CD4-positive, alpha-beta T cell treated with Interleukin-10 for 1 hour (primary cell): Measurements from ENCODE around the gene KCNMA1.

ENCODE experiments used
- DNase-seq: peaks from one replicate; pipeline ENCODE4 v3.0.0-alpha.2; 2020

KCNMA1 gene

DNA sequence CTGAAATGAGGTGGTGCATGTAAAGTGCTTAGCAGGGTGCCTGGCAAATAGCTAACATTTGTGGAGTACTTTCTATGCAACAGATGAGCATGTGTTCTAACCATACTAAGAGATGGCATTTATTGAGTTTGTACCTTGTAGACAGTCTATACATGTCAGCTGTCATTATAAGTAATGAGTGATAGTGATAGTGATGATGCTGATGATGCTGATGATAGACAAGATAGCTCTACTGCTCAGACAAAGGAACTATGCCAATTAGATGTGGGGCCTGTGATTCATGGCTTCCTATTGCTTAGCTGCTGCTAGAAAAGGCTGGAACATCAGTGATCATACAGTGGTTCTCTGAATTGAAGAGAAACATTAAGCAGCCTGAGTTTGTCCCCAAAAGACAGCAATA, 585.8 kb downstream of the KCNMA1 start:
- no peak for DNase-seq

DNA sequence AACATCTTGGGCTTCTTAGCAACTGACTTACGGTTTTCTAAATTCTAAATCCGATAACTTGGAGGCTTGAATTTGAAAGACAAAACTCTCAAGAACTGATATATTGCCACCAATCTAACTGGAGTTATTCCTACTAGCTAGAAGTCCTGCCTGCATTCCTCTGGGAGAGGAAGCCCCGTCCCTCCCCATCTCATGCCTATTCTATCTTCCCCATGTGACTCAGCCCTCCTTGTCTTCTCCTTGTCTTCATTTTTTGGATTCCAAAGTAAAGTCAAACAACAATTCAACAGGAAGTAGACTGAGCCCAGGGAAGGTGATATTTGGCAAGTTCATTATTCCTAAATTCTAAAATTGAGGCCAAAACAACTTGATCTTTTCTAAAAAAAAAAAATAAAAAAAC, 587.7 kb downstream of the KCNMA1 start:
- no peak for DNase-seq

DNA sequence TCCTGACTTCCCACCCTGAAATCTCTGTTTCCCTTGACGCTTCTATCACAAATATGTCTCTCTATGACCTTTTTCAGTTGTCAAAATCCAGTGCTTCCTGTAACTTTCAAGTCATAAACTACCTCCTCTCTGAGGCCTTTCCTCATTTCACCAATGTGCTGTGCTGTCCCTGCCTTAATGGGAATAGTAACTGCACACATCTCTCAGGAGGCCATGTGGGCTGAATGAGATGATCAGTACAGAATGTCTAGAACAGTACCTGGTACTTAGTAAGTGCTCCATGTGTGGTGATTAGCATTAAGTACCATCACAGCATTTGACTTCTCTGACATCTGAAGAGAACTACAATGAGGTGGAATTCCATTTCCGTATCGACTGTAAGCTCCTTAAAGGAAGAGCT, 588.5 kb downstream of the KCNMA1 start:
- DNase-seq = no peak

DNA sequence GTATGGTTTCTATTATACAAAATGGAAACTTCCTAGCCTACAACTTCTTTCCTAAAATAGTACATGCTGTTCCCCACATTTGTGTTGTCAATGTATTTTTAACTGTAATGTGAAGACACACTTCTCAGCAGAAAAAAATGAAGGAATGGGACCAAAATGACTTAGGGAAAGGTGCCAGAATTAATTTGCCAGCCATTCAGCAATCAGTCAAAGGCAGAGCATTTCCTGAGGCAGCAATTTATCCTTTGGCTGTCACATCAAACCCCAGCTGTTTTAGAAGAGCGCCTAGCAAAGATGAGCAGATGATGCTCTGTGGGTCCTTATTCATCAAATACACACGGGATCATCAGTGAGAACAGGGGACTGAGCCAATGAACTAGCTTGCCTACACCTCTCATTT, 592.5 kb downstream of the KCNMA1 start:
- no peak for DNase-seq

DNA sequence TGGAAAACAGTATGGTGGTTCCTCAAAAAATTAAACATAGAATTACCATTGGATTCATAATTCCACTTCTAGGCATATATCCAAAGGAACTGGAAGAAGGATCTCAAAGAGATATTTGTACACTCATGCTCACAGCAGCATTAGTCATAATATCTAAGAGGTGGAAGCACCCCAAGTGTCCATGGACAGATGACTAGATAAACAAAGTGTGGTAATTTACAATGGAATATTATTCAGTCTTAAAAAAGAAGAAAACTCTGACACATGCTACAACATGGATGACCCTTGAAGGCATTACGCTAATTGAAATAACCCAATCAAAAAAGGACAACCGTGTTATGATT, 594.2 kb downstream of the KCNMA1 start:
- DNase-seq = no peak

DNA sequence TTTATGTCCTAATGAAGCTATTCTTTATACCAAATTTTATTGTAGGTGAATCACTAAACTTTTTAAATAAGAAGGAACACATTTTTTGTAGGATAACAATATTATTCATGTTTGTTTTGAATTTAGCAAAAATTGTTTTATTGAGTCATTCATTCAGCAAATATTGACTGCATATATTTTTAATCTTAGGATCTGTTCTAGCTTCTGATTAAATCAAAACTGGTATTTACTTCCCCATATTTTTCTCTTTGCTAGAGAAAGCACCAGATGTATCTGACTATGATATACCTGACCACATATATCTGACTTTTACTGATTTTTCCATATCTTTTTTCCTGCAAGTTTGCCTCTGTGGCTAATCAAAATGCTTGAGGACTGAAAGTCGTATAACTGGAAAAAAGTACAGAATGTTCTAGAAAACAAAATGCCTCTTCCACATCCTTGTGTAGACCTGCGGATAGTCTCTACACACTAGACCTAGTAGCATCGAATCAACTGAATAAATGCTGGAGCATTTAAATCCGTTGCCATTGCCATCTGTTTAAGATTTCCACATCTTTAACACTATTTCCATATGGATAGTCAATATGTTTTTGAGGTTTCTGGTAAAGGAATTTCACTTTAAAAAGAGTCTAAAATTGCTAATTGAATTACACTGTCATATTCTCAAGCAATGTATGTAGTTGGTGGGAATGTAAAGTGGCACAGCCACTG, 594.7 kb downstream of the KCNMA1 start:
- no peak for DNase-seq

DNA sequence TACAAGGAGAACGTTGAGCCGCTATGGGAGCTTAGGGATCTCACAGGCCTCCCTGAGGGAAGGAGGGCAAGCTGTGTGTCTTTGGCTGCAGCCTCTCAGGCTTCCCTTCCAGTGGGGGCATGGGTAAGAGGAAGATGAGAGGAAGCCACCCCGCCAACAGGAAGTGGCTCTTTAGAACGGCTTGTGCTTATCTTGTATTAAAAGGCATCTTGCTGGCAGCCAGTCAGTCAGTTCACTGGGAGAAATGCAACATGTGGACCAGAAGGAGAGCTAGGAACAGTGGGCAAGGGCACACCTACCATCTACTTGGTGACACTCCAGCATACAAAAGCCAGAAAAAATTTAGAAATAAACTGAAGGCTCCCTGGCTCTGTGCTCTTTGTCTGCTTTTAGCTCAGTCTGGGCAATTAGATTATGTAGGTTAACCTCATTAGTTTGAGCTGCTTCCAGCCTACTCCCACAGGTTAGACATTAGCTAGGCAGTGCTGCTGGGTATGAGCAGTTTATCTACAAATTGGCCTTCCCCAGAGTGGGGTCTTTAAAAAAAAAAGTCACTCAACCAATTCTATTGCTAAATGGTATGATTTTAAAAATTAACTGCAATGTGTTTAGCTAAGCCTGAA, 595.9 kb downstream of the KCNMA1 start:
- no peak for DNase-seq

DNA sequence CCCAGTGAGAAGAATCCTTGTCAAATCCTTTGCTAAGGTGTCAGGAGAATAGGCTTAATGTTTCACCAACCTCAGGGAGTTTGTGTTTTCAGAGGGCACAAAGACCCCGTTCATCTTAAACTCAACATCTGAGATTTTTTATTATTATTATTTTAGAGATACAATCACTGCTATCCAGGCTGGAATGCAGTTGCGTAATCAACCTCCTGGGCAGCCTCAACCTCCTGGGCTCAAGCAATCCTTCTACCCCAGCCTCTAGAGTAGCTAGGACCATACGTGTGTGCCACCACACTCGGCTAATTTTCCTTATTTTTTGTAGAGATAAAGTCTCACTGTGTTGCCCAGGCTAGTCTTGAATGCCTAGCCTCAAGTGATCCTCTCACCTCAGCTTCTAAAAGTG, 599.2 kb downstream of the KCNMA1 start:
- no peak for DNase-seq

DNA sequence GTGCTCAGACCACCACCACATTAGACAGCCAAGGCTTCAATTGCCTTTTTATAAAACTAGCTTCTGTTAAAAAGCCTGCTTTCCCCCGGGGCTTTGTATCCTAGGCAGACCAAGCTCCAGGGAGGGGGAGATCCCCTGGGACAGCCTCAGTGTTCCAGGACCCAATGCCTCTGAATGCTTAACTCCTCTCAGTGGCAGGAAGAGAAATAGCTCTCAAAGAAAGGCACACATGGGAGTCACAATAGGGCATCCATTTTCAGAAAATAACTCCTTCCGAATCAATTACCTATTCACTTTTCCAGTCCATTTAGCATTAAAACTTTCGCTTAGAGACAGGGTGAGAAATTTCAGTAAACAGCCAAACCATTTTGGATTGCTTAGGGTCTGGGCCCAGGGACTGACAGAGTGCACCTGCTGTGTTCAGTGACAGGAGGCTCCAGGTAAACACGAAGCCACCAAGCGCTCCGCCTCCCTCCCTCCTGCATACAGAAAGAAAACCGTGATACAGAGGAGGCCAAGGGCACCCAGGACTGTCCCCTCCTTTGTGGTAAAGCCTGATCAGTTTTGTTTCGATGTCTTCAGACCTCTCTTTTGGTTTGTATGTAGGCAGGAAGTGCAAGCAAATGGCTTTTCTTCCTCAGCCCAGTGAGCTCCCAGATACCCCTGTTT, 599.7 kb downstream of the KCNMA1 start:
- DNase-seq = no peak

DNA sequence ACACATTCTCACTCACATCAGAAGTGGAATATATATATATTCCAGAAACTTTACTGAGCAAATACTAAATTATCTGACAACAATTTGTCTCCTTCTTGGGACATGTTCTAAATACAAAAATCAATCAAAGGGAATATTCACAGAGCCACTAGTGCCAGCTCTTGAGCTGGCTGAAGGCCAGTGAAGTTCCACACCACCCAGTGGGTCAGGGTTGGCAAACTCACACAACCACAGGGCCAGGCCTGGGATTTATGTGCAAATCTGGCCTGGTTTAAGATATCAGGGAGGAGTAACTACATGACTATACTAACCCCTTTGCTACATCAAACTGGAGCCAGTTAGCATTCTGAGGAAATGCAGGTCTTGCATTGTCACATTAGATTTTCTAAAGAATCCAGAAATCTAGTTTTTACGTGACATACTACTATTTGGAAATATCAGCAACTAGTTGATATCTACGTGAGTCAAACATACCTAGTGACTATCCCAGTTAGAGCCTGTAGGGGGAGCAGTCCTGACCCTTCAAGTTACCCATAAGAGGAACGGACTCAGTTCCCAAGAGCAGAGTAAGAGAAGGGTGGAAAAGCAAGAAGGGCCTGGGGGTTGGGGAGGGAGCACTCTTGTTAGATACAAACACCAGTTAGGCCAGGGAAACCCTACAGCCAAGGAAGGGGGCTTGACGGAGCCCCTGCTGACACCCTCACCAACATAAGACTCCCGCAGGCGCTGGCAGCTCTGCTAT, 600.4 kb downstream of the KCNMA1 start:
- DNase-seq = peak; percentile 2

DNA sequence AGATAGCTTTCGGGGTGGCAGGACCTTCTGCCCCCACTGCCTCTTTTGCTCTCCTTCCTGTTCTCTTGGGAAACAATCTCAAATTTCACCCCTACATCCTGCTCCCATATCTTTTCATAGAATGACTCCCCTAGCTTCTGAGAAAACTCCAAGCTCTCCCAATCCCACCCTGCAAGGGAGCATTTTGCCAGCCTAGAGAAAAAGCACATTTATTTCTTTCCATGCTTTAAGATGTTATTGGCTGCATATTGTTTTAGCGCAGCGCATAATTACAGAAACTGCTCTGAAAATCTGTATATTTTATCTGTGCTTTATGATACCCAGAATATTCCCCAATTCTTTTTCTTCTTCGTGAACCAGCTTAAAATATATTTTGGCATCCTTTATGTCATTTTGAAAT, 601.3 kb downstream of the KCNMA1 start:
- no peak for DNase-seq

DNA sequence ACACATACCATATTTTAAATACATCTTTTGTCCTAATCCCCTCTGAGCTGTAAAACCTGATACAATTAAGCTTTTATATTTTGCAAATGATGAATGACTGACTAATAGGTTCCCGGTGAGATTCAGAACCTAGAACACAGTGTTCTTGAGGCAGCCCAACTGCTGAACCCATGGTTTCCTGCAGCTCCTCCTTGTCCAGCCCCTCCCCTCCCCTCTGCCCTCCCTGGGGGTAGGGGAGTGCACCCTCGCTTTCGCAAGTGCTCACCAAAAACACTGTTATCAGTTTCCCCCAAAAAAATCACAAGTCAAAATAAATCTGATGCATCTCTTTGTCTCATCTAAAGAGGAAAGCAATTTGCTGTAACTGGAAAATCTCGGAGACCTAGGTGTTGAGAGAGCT, 602.8 kb downstream of the KCNMA1 start:
- DNase-seq = no peak

DNA sequence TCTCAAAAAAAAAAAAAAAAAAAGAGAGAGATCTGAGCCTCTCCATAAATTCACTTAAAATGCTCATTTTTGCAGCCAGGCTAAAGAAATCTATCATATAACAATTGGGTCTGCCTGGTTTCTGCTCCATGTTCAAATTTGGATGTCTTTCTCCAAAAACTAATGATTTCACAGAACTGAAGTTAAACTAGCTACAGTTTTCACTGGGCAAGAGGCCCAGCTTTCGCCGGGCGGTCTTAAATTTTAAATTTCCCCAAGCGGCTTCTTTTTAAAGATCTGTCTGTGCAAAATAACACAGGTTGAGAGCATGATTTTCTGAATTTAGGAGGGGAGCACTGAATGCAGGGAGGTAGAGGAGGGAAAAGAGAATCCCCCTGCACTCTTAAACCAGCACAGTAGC, 603.4 kb downstream of the KCNMA1 start:
- DNase-seq = no peak

DNA sequence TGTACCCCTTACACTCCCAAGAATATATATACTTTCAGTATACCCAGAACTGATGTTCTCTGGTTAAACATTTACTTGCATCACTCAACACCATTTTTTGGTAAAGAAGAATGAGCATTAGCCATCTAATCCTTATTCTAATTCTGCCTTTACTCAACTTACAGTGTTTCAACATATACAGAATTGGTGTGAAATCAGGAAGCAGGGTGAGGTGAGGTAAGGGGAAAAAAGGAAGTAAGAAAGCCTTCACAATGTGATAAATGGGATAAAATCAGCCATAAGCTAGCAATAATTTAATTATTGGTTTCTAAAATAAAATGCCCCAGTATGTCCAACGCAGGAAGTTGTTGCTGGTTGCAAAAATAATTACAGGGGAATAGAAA, 605.4 kb downstream of the KCNMA1 start:
- no peak for DNase-seq

DNA sequence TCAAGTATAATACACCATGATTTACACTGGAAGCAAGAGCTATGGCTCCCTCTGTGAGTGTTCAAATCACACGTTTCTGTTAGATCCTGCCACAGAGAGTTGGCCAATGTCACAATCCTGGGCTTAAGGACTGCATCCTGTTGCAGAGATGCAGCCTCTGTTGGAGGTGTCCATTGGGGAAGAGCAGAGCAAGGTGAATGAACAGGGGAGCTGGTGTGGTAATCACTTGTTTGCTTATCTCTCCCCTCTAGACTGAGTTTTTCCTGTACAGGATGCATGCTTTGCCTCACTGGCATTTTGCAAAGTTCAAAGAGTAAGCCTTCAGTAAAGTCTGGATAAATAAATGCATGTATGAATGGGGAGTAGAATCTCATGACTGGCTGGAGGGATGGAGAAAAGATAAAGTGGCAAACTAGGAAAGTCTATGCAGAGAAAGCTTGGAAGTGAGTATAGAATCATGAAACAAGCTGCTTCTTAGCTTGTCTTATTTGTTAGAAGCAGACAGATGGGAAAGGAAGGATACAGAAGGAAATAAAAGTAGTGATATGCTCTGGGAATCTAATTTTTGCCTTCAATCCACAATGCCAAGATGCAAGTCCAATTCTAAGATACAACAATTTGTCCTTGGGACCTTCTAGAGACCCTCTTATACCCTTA, 605.9 kb downstream of the KCNMA1 start:
- DNase-seq = no peak

DNA sequence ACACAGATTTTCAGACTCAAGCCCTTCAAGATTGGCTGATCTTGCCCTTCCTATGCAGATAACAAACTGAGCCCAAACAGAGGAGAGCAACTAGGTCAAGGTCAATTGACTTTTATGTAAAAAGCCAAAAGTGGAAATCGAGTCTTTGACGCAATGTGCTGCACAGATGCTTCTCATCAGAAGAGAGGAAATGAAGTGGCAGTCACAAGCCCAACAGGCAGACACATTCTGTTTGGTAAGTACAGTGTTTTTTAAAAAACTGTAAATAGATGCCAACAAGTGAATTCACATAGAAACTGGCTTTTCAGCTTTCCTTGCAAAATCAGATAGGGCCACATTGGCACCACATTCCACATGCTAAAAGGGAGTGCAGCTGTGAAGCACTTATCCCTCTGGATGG, 606.6 kb downstream of the KCNMA1 start:
- DNase-seq = no peak

DNA sequence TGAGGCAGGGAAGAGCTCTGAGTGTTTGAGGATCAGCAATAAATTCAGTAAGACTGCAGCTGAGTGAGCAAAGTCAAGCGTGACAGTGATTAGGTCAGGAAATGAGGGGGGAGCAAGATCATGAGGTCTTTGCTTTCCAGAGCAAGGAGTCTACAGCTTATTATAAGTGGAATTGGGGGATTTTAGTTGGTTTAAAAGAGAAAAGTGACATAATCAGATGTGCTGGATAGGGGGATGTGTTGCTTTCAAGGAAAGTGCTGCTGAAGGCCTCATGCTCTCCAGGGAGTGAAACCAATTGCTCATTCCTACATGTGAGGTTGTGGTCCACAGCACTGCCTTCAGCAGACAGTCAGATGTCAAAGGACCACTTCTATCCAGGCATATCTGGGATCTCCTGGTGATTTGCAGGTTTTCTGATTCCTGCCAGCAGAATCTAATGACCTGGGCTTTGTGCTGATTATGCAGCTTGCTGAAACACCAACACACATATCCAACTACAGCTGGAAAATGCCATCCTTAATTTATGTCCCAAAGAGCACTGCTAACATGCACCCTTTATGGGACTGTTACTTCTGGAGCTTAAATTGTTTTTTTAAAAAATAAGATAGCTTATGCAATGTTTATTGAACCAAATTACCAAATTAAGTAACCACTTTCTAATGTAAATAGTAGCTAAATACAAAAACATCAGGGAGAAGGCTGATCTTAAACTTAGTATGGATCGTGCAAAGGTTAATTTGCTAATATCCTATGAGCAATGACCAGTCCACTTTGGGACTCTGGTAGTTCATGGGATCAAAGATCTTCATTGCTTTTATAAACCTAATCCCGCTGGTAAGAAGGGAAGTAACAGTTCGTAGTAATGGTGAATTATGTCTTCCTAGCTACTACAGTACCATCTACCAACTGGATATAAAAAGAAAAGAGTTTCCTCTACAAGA, 607.6 kb downstream of the KCNMA1 start:
- no peak for DNase-seq

DNA sequence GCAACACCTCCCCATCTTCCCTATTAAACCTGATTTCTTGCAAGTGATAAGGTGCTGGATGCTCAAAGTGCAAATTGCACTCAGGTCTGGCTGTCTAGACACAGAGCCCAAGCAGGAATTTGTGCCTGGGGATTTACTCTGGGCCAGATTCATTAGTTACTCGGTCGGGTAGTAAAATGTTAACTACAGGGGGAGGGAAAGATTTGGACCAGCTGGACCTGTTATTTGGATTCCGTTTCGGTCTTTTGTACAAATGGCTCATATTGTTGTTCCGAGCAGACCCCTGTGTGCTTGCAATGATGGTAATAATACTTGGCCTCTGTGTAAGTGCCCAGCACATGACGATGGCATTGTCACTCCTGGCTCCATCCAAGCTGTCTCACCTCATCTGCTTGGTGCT, 609.6 kb downstream of the KCNMA1 start:
- no peak for DNase-seq

DNA sequence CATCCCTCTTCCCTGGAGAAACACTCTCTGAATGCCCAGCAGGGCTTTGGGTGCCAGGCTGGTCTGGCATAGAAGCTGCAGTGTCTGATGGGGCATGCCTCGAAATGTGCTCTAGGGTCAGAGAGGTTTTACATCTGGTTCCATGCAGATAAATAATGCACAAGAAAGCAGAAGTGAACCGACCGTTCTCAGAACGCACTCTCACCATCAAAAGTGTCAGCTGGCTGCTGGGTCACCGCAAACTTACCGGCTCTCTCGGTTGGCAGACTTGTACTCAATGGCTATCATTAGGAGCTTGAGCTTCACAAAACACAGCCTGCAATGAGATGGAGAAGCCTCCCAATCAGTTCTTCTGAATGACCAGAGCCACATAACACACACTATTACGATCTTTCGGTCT, 610.0 kb downstream of the KCNMA1 start:
- DNase-seq = no peak

DNA sequence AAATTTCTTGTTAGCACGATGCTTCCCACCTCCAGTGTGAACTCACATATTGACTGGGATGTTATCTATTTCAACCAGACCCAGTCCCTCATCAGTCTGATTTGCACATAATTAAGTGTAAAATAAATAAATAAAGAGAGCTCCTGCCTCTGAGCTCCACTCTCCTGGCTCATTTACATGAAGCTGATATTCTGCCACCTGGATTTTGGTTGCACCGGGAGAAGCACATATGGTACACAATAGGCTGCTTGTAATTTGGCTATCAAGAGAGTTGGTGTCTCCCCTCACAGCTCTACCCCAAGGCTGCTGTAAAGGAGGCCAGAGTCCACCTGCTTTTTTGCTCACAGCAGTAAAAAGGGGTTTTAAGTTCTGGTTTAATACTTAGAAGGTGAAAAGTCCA, 610.5 kb downstream of the KCNMA1 start:
- no peak for DNase-seq

DNA sequence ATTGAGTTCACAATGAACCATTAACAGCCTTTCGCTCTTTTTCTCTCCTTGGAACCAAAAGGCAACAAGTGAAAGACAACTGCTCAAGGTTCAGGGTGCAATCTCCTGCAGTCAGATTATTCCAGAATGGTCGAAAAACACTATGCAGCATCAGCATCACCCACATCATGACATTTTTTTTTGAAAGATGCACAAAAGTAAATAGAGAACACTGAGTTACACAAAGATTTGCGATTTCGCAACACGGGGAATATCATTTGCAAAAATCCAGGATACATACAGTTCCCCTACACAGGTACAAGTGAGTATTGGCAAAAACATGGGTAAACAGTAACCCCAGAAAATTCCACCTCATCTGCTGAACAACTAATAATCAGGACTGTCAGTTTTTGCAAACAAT, 611.5 kb downstream of the KCNMA1 start:
- DNase-seq = no peak

DNA sequence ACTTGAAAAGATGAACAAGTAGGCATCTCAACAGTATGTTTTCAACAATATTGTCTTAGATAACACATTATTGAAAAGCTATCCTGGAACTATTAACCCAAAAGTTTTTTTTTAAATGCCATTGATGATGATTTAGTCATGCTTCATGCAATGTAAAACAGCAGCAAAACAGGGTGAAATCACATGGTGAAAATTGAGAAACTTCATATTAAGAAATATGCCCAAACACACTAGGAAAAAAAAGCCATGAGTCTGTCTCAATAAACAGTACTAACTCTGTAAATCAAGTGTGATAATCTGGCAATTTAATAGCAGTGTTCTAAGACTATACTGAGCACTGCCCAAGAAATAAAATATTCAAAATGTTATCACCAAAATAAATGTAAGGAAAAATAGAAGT, 613.1 kb downstream of the KCNMA1 start:
- no peak for DNase-seq
